HepG2 (cell line): ENCODE data around the gene NCKAP1. TPM values are rescaled to one million over a fixed set of nuclear protein-coding genes. Genes with fewer than 3 reads are reported as not detected.

Experiments
- AHR ChIP-seq: IDR thresholded peaks from 2 replicates; pipeline ENCODE4 v1.6.1; 2018; ENCODE audit warnings: missing genetic modification reagents, missing compliant biosample characterization
- ETV5 ChIP-seq: IDR thresholded peaks from 2 replicates; pipeline ENCODE4 v1.6.1; 2018; ENCODE audit warnings: missing biosample characterization, missing genetic modification reagents, inconsistent platforms, borderline replicate concordance
- HNF1B ChIP-seq: sonication (generic); formaldehyde crosslinking; IDR thresholded peaks from 2 replicates; pipeline ENCODE4 v1.5.1; 2020; ENCODE audit warnings: mild to moderate bottlenecking, moderate library complexity, missing genetic modification reagents
- HNRNPH1 ChIP-seq: fragments of 200-400 bp; formaldehyde crosslinking; optimal IDR thresholded peaks from 2 replicates; pipeline ENCODE3; 2017; ENCODE audit warnings: mild to moderate bottlenecking, low read depth, low read length
- ISL2 ChIP-seq: sonication (generic); formaldehyde crosslinking; IDR thresholded peaks from 2 replicates; pipeline ENCODE4 v1.5.0; 2020; ENCODE audit warnings: missing genetic modification reagents
- PRPF4 ChIP-seq: fragments of 200-400 bp; formaldehyde crosslinking; IDR thresholded peaks from 2 replicates; pipeline ENCODE4 v1.6.1; 2016; ENCODE audit warnings: low read length, low read depth; ENCODE audit not compliant: poor library complexity, severe bottlenecking
- RAD21 ChIP-seq: fragments of 450-650 bp; formaldehyde crosslinking; IDR thresholded peaks from 2 replicates; pipeline ENCODE4 v1.5.0; 2020; ENCODE audit warnings: mild to moderate bottlenecking
- RERE ChIP-seq: IDR thresholded peaks from 2 replicates; pipeline ENCODE4 v1.6.1; 2016; ENCODE audit warnings: low read depth, missing genetic modification reagents, missing compliant biosample characterization
- SAP130 ChIP-seq: IDR thresholded peaks from 2 replicates; pipeline ENCODE4 v1.6.1; 2016; ENCODE audit warnings: low read depth
- TBX3 ChIP-seq: fragments of 450-650 bp; IDR thresholded peaks from 2 replicates; pipeline ENCODE4 v1.6.1; 2017; ENCODE audit warnings: antibody characterized with exemption, mild to moderate bottlenecking, inconsistent platforms, borderline replicate concordance
- ZFP1 ChIP-seq: IDR thresholded peaks from 2 replicates; pipeline ENCODE4 v1.6.1; 2016
- ZKSCAN5 ChIP-seq: sonication (generic); formaldehyde crosslinking; IDR thresholded peaks from 2 replicates; pipeline ENCODE4 v1.5.1; 2020; ENCODE audit warnings: mild to moderate bottlenecking, missing genetic modification reagents
- ZNF180 ChIP-seq: sonication (generic); formaldehyde crosslinking; IDR thresholded peaks from 2 replicates; pipeline ENCODE4 v1.4.0; 2020; ENCODE audit warnings: low read depth, missing genetic modification reagents, borderline replicate concordance
- ZNF263 ChIP-seq: sonication (generic); formaldehyde crosslinking; IDR thresholded peaks from 2 replicates; pipeline ENCODE4 v1.4.0; 2020; ENCODE audit warnings: missing genetic modification reagents
- ZNF382 ChIP-seq: sonication (generic); formaldehyde crosslinking; IDR thresholded peaks from 2 replicates; pipeline ENCODE4 v1.5.0; 2020; ENCODE audit warnings: missing genetic modification reagents, mild to moderate bottlenecking, borderline replicate concordance
- ZNF589 ChIP-seq: sonication (generic); formaldehyde crosslinking; conservative IDR thresholded peaks from 2 replicates; pipeline ENCODE4 v1.8.0; 2022; ENCODE audit warnings: mild to moderate bottlenecking, moderate library complexity, missing genetic modification reagents
- ZNF598 ChIP-seq: sonication (generic); formaldehyde crosslinking; IDR thresholded peaks from 2 replicates; pipeline ENCODE4 v1.5.1; 2020; ENCODE audit warnings: mild to moderate bottlenecking, missing genetic modification reagents, borderline replicate concordance
- ZNF737 ChIP-seq: sonication (generic); formaldehyde crosslinking; IDR thresholded peaks from 2 replicates; pipeline ENCODE4 v1.5.0; 2020; ENCODE audit warnings: missing genetic modification reagents, mild to moderate bottlenecking, borderline replicate concordance
- ZXDC ChIP-seq: sonication (generic); formaldehyde crosslinking; IDR thresholded peaks from 2 replicates; pipeline ENCODE4 v1.5.0; 2020; ENCODE audit warnings: mild to moderate bottlenecking, missing genetic modification reagents
- polyA plus RNA-seq, 8 experiments: library from polyadenylated mRNA; depleted of rRNA in 3 of 8; stranded (reverse) in 7 of 8; unstranded in 1 of 8; fragments of >200 nt; fragmentation: Illumina TruSeq in 4 of 8; extraction: Trizol in 4 of 8; gene quantifications; 2 replicates each; pipeline versions ENCODE4 v1.2.1 to v1.2.3, GENCODE V29; 2011 to 2016; ENCODE audit warnings: low read depth in 4 of 8, missing spikeins in 1 of 8, mixed read lengths in 1 of 8; ENCODE audit not compliant: insufficient read depth in 1 of 8
- total RNA-seq, 5 experiments: library from RNA; depleted of rRNA; stranded (reverse); fragments of >200 nt; fragmentation: Illumina TruSeq; extraction: Trizol; gene quantifications; 2 replicates each; pipeline ENCODE4 v1.2.3, GENCODE V29; 2016; ENCODE audit warnings: low read depth in 1 of 5

The NCKAP1 gene
- total and polyA plus RNA-seq, 2 of the 13 experiments (the other 11 are each of a cell fraction or from before 2014, with no cell fraction given) = 72.1 to 96.3 TPM

- TF ChIP-seq ZXDC (no peak), ZNF598 (CRISPR knock-in tag) (no peak), AHR (CRISPR knock-in tag) (no peak), ETV5 (CRISPR knock-in tag) (no peak), ZNF589 (no peak), ZNF382 (CRISPR knock-in tag) (no peak), ZNF180 (CRISPR knock-in tag) (no peak), HNF1B (CRISPR knock-in tag) (no peak), TBX3 (0 out of 2 replicates have a peak, but pooled peaks have one; percentile 26), RAD21 (no peak), ZFP1 (CRISPR knock-in tag) (no peak), PRPF4 (no peak), RERE (no peak), HNRNPH1 (no peak), ISL2 (0 out of 2 replicates have a peak, but pooled peaks have one; percentile 55), ZNF737 (no peak), ZKSCAN5 (CRISPR knock-in tag) (no peak), ZNF263 (CRISPR knock-in tag) (no peak), SAP130 (CRISPR knock-in tag) (0 out of 2 replicates have a peak, but pooled peaks have one; percentile 30)
Measured at GRCh38 chr2:182890773-182891378, 147.4 kb downstream of the NCKAP1 start (continued).
